Breast epithelium (tissue), 3 donors: ENCODE data around the gene OSBPL1A.

Experiments used
- POLR2A ChIP-seq: fragments of 450-650 bp; IDR thresholded peaks from one replicate; pipeline ENCODE4 v1.6.1; 2016; ENCODE audit warnings: antibody characterized with exemption, mild to moderate bottlenecking, moderate library complexity
- POLR2AphosphoS5 ChIP-seq, 3 donors: sonication (generic); formaldehyde crosslinking; IDR thresholded peaks; one replicate each; pipeline ENCODE4 v1.6.1; 2017; ENCODE audit warnings: antibody characterized with exemption in 3 of 3
- TF ChIP-seq, protein P1 (sequence below), 3 donors: fragments of 450-650 bp; IDR thresholded peaks; one replicate each; pipeline ENCODE4 v1.5.1; 2016 to 2017; ENCODE audit warnings: antibody characterized with exemption in 3 of 3, mild to moderate bottlenecking in 3 of 3, moderate library complexity in 3 of 3

DNA sequence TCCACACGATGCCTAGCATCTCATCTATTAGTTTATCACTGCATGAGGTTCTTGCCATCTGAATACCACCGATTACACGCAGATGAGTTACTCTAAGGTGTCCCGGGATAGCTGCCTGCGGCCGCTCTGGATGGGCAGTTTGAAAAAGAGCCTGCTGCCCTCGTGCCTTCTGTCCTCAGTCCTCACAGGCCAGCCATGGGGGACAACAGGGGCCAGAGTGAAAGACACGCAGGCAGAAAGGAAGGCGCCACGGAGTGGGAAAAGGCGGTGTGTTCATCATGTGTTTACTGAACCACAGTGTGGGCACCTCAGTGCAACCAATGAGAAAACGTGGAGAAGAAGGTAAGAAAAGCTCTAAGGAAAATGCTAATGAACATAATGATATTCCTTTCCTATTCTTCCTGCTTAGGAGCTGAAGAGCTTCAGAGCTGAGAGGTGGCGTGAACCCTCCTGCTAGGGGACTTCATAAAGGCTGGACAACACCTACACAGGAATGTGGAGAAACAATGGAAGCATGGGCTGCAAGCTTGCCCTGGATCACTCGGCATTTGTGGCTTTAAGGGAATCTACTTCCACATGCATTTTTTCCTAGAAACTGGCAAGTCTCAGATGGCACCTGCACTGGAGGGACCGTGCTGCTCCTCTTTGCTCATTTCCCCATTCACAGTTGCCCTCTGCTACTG lies 207.8 kb downstream of the OSBPL1A start:
- TF ChIP-seq, protein P1, sequence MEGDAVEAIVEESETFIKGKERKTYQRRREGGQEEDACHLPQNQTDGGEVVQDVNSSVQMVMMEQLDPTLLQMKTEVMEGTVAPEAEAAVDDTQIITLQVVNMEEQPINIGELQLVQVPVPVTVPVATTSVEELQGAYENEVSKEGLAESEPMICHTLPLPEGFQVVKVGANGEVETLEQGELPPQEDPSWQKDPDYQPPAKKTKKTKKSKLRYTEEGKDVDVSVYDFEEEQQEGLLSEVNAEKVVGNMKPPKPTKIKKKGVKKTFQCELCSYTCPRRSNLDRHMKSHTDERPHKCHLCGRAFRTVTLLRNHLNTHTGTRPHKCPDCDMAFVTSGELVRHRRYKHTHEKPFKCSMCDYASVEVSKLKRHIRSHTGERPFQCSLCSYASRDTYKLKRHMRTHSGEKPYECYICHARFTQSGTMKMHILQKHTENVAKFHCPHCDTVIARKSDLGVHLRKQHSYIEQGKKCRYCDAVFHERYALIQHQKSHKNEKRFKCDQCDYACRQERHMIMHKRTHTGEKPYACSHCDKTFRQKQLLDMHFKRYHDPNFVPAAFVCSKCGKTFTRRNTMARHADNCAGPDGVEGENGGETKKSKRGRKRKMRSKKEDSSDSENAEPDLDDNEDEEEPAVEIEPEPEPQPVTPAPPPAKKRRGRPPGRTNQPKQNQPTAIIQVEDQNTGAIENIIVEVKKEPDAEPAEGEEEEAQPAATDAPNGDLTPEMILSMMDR (IDR thresholded peaks at IDR 0.05), result no peak
- no peak for TF ChIP-seq POLR2AphosphoS5 (IDR thresholded peaks at IDR 0.05)
- no peak for TF ChIP-seq POLR2A
